ENCODE data around the gene CDH6.

Gene CDH6

DNA sequence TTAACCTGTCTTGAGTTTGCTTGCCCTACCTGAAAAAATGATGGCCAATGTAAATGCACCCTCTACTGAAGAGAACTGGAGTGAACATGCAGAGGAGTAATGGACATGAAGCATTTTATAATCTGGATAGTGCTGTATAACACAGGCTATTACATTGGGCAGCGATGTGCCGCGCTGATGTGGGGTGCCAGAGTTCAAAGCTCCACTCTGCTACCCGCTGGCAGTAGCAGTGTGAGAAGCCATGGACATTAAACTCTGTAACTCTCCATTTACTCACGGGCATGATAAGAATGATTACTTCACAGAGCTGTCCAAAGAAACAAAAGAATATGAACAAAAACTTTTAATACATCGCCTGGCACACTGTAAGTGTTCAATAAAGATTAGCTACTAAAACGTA lies 7.5 kb upstream of the CDH6 start:
- H3K4me3 Mint-ChIP-seq, result no peak overlapping the region
- H3K27ac Mint-ChIP-seq, result no peak overlapping the region
- H3K4me1 Mint-ChIP-seq (ENCODE audit: low read depth), result no peaks in the 10 kb centered on the region
- intact Hi-C loops (cut with micrococcal nuclease), result loop anchor here (2.0 kb wide), 1 partner anchor 785 kb away; no protein-coding TSS in a partner anchor
- no peaks in the 10 kb centered on the region for H3K9me3 Mint-ChIP-seq
- H3K36me3 Mint-ChIP-seq (ENCODE audit: low read depth), result no peaks in the 10 kb centered on the region
- H3K27me3 Mint-ChIP-seq, result peaks cover 11% of the 10 kb centered on the region

DNA sequence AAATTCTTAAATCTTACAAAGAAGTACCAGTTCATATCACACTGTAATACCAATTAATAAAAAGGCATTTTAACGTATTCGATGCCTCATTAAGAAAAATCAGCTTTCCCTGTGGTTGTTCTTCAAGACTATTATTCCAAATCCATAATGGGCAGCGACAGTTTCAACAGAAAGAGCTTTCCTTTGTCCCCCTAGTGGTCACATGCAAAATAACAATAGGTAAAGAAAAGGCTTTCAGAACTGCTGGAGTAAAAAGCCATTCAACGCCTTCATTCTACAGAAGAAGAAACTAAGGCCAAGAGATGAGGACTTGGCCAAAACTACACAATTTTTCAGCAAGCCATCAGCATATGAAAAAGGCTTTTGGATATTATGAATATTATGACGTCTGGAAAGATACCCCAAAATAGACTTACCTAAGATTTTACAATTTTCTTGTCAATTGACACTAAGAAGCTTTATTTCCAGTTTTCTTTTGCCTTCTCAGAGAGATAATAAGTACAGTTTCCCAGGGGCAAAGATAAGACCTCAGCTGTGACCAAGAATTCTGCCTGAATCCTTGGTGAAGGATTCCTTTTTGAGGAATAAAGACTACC lies 6.7 kb upstream of the CDH6 start:
- Mint-ChIP-seq H3K4me3 (no peak overlapping the region), H3K36me3 (ENCODE audit: low read depth) (no peaks in the 10 kb centered on the region), H3K27ac (no peak overlapping the region), H3K4me1 (ENCODE audit: low read depth) (no peaks in the 10 kb centered on the region), H3K9me3 (no peaks in the 10 kb centered on the region), H3K27me3 (peaks cover 15% of the 10 kb centered on the region)
- intact Hi-C loops (cut with micrococcal nuclease), result loop anchor here (2.0 kb wide), 1 partner anchor 786 kb away; no protein-coding TSS in a partner anchor

GRCh38 chr5:31187591-31187990 lies 5.9 kb upstream of the CDH6 start:
- intact Hi-C loops (cut with micrococcal nuclease), result loop anchor here (2.0 kb wide), 1 partner anchor 787 kb away; no protein-coding TSS in a partner anchor
- Mint-ChIP-seq H3K27me3 (peaks cover 21% of the 10 kb centered on the region), H3K4me3 (no peak overlapping the region)

GRCh38 chr5:31192442-31192841 lies 1.0 kb upstream of the CDH6 start:
- H3K27me3 Mint-ChIP-seq, result peaks cover 67% of the 10 kb centered on the region
- H3K4me3 Mint-ChIP-seq, result no peak overlapping the region

More at GRCh38 chr5:31187591-31187990, 5.9 kb upstream of the CDH6 start:
- Mint-ChIP-seq H3K27ac (no peak overlapping the region), H3K4me1 (ENCODE audit: low read depth) (no peaks in the 10 kb centered on the region), H3K9me3 (no peaks in the 10 kb centered on the region), H3K36me3 (ENCODE audit: low read depth) (no peaks in the 10 kb centered on the region)

GRCh38 chr5:31193116-31193515 lies 370 bp upstream of the CDH6 start:
- Mint-ChIP-seq H3K4me3 (no peak overlapping the region), H3K27me3 (peaks cover 70% of the 10 kb centered on the region), H3K36me3 (ENCODE audit: low read depth) (no peaks in the 10 kb centered on the region)

More at GRCh38 chr5:31192442-31192841, 1.0 kb upstream of the CDH6 start:
- Mint-ChIP-seq H3K36me3 (ENCODE audit: low read depth) (no peaks in the 10 kb centered on the region), H3K9me3 (no peaks in the 10 kb centered on the region), H3K4me1 (ENCODE audit: low read depth) (peaks cover 16% of the 10 kb centered on the region), H3K27ac (no peak overlapping the region)
- intact Hi-C loops (cut with micrococcal nuclease), result no loop called here

DNA sequence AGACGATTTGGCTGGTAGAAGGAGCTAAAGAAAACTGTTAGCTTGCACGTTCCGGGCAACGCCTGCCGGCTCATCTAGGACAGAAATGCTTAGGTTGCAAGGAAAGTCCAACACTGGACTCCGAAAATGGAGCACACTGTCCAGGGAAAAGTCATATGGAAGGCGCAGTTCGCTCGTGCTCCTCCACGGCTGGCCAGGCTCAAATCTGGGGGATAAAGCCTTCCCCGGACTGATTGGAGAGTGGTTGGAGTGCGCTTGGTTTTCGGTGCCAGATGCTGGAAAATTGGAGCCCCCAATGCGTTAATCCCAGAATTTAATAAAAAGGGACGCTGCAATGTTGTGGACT lies 955 bp downstream of the CDH6 start:
- peaks cover 16% of the 10 kb centered on the region for H3K4me1 Mint-ChIP-seq (ENCODE audit: low read depth)
- no peaks in the 10 kb centered on the region for H3K36me3 Mint-ChIP-seq (ENCODE audit: low read depth)
- H3K9me3 Mint-ChIP-seq, result no peaks in the 10 kb centered on the region
- peaks cover 68% of the 10 kb centered on the region for H3K27me3 Mint-ChIP-seq
- no peak overlapping the region for H3K27ac Mint-ChIP-seq
- intact Hi-C loops (cut with micrococcal nuclease), result no loop called here
- H3K4me3 Mint-ChIP-seq, result no peak overlapping the region

More at GRCh38 chr5:31193116-31193515, 370 bp upstream of the CDH6 start:
- intact Hi-C loops (cut with micrococcal nuclease), result no loop called here
- H3K4me1 Mint-ChIP-seq (ENCODE audit: low read depth), result peaks cover 16% of the 10 kb centered on the region
- H3K27ac Mint-ChIP-seq, result no peak overlapping the region
- H3K9me3 Mint-ChIP-seq, result no peaks in the 10 kb centered on the region

DNA sequence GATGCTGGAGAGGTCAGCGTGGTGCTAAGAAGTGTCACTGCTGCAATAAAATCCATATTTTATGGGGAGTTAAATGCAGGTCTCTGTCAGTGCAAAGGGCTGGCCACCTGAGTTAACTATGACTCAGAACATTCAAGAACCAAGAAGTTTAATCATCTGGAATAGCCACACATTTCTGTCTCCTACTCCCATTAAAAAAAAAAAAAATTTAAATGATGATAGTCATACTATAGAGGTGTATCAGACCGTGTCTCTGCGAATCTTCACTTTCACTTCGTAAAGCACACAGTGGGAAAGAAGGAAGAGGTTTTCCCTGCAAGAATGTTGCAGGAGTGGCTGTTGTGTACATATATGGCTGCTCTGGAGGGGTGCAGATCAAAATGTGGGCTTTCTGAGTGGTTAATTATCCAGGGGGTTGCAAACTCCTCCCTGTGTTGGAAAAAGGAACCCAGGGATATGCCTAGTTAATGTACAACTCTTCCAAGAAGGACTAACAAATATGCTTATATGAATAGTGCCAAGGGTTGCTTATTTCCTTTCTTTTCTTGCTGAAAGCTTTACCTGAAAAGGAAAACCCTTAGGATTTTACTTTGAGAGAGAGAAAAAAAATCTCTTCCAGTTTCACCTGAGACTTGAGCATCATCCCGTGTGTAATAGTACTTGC lies 1.5 kb downstream of the CDH6 start:
- Mint-ChIP-seq H3K9me3 (no peaks in the 10 kb centered on the region), H3K4me3 (no peak overlapping the region), H3K27me3 (peaks cover 70% of the 10 kb centered on the region), H3K27ac (no peak overlapping the region), H3K4me1 (ENCODE audit: low read depth) (peaks cover 16% of the 10 kb centered on the region), H3K36me3 (ENCODE audit: low read depth) (no peaks in the 10 kb centered on the region)
- intact Hi-C loops (cut with micrococcal nuclease), result no loop called here

- Mint-ChIP-seq H3K9me3 (no peaks in the 10 kb centered on the region), H3K36me3 (ENCODE audit: low read depth) (no peaks in the 10 kb centered on the region), H3K4me3 (no peak overlapping the region), H3K27ac (no peak overlapping the region), H3K4me1 (ENCODE audit: low read depth) (peaks cover 16% of the 10 kb centered on the region), H3K27me3 (peaks cover 66% of the 10 kb centered on the region)
- intact Hi-C loops (cut with micrococcal nuclease), result no loop called here
Measured at GRCh38 chr5:31196309-31196708, 2.8 kb downstream of the CDH6 start.

- peaks cover 61% of the 10 kb centered on the region for H3K27me3 Mint-ChIP-seq
- no peak overlapping the region for H3K27ac Mint-ChIP-seq
- peaks cover 16% of the 10 kb centered on the region for H3K4me1 Mint-ChIP-seq (ENCODE audit: low read depth)
- intact Hi-C loops (cut with micrococcal nuclease), result no loop called here
- H3K4me3 Mint-ChIP-seq, result no peak overlapping the region
- no peaks in the 10 kb centered on the region for H3K9me3 Mint-ChIP-seq
- no peaks in the 10 kb centered on the region for H3K36me3 Mint-ChIP-seq (ENCODE audit: low read depth)
Measured at GRCh38 chr5:31197183-31197582, 3.7 kb downstream of the CDH6 start.

DNA sequence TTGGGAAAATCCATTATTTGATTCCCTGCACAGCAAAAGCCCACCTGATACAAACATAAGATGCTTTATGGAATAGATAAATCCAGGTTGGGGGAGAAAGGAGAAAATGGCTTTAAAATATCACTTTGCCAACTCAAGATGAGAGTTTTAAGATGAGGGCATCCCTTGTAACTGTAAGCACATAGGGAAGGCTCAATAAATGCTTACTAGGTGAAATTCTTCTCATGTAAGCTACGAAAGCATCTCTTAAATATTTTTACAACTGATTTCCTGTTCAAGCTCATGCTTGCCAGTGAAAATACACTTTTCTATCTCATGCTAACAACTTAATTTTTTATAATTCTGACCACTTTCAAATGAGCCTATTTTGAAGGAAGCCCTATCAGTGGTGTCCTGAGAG lies 11.5 kb downstream of the CDH6 start:
- Mint-ChIP-seq H3K27me3 (peaks cover 4% of the 10 kb centered on the region), H3K4me1 (ENCODE audit: low read depth) (no peaks in the 10 kb centered on the region), H3K9me3 (no peaks in the 10 kb centered on the region), H3K27ac (no peak overlapping the region), H3K36me3 (ENCODE audit: low read depth) (no peaks in the 10 kb centered on the region), H3K4me3 (no peak overlapping the region)
- intact Hi-C loops (cut with micrococcal nuclease), result no loop called here

- Mint-ChIP-seq H3K36me3 (ENCODE audit: low read depth) (no peaks in the 10 kb centered on the region), H3K27me3 (peaks cover 5% of the 10 kb centered on the region), H3K4me3 (no peak overlapping the region), H3K9me3 (no peaks in the 10 kb centered on the region), H3K4me1 (ENCODE audit: low read depth) (no peaks in the 10 kb centered on the region), H3K27ac (no peak overlapping the region)
- intact Hi-C loops (cut with micrococcal nuclease), result no loop called here
Measured at GRCh38 chr5:31208043-31208442, 14.6 kb downstream of the CDH6 start.

GRCh38 chr5:31209334-31209733 lies 15.8 kb downstream of the CDH6 start:
- peaks cover 6% of the 10 kb centered on the region for H3K27me3 Mint-ChIP-seq
- no peaks in the 10 kb centered on the region for H3K36me3 Mint-ChIP-seq (ENCODE audit: low read depth)
- H3K4me1 Mint-ChIP-seq (ENCODE audit: low read depth), result no peaks in the 10 kb centered on the region
- no peak overlapping the region for H3K4me3 Mint-ChIP-seq
- H3K9me3 Mint-ChIP-seq, result no peaks in the 10 kb centered on the region
- intact Hi-C loops (cut with micrococcal nuclease), result no loop called here
- no peak overlapping the region for H3K27ac Mint-ChIP-seq

GRCh38 chr5:31211098-31211497 lies 17.6 kb downstream of the CDH6 start:
- H3K4me1 Mint-ChIP-seq (ENCODE audit: low read depth), result no peaks in the 10 kb centered on the region
- H3K9me3 Mint-ChIP-seq, result no peaks in the 10 kb centered on the region
- intact Hi-C loops (cut with micrococcal nuclease), result no loop called here
- no peak overlapping the region for H3K4me3 Mint-ChIP-seq
- no peak overlapping the region for H3K27ac Mint-ChIP-seq
- H3K27me3 Mint-ChIP-seq, result peaks cover 6% of the 10 kb centered on the region
- H3K36me3 Mint-ChIP-seq (ENCODE audit: low read depth), result no peaks in the 10 kb centered on the region

DNA sequence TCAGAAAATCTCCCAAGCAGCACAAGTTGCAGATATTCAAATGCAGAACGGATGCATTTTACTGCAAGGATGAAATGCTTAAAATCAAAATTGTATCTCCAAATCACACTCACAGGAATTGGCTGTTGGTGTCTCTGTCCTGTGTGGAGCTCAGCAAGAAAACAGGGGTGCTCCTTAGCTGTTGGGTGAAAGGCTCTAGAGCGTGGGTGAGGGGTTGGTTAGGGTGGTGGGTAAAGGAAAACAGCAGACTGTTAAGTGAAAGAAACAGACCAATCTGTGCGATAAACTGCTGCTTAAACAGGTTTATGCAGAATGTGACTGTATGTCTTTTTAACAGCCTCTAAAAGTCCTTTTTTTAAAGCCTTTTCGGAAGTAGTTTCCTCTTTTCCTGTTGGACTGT lies 19.8 kb downstream of the CDH6 start:
- Mint-ChIP-seq H3K4me3 (no peak overlapping the region), H3K27ac (no peak overlapping the region), H3K36me3 (ENCODE audit: low read depth) (no peaks in the 10 kb centered on the region), H3K27me3 (peaks cover 6% of the 10 kb centered on the region), H3K9me3 (no peaks in the 10 kb centered on the region), H3K4me1 (ENCODE audit: low read depth) (no peaks in the 10 kb centered on the region)
- intact Hi-C loops (cut with micrococcal nuclease), result no loop called here

- Mint-ChIP-seq H3K4me3 (no peak overlapping the region), H3K4me1 (ENCODE audit: low read depth) (no peaks in the 10 kb centered on the region), H3K9me3 (no peaks in the 10 kb centered on the region), H3K27ac (no peak overlapping the region), H3K27me3 (peaks cover 6% of the 10 kb centered on the region), H3K36me3 (ENCODE audit: low read depth) (no peaks in the 10 kb centered on the region)
- intact Hi-C loops (cut with micrococcal nuclease), result no loop called here
Measured at GRCh38 chr5:31213705-31214121, 20.2 kb downstream of the CDH6 start.
